NCI-H1694 treated with DMSO at 0.1 percent for 48 hours (cell line): Measurements from ENCODE around the gene MLH1.

Experiments used
- DNase-seq: peaks from one replicate; lab custom pipeline; 2025; lab: John Stamatoyannopoulos, UW

Gene MLH1

DNA sequence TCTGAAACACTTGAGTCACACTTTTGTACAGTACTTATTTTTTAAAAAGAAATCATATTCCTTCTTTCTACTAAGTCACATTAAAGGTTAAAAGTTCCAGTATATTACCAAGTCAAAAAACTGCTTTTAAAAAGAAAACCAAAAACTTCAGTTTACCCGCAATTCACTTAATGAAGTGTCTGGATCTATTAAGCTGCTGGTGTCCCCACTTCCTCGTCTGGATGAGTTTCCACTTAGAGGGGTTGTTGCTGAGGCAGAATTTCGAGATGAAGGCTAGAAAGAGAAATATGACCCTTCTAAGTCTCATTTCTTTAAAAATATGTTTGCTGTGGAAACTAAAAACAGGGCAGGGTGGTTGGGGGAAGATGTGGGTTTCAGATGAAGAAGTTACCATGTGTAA lies 101.3 kb downstream of the MLH1 start:
- no peak for DNase-seq

DNA sequence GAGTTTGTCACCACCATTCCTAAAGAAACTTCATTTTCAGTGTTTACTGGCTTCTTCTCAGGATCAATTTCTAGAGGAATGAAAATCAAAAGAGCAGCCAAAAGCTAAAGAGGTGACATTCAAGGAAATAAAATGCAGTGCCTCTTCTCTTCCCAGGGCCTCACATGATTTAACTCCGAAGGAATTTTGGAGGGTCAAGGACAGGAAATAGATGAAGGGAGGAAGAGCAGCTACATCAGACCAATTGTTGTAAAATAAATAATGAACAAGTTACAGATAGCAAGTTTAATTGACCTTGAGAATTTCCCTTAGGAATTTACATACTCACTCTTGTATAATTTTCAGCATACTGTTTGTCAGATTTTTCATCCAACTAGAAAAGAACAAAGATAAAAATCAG lies 103.0 kb downstream of the MLH1 start:
- DNase-seq = no peak

GRCh38 chr3:37096975-37097374 lies 103.7 kb downstream of the MLH1 start:
- DNase-seq = no peak

DNA sequence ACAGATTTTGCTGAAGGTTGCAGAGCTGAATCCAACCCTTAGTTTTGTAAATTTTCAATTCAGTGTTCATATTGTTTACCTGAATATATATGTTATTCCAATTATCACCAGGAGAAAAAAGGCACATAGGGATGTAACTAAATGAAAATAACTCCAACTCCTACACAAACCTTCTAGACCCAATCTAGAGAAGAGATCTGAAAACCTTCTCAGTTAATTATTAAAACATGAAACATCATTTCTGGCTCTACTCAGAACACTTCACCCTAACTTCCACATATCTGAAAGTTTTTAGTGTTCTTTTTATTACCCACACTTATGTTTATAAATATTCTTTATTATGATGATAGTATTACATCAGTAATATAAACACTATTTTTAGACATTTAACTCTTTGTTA lies 104.5 kb downstream of the MLH1 start:
- DNase-seq = no peak

GRCh38 chr3:37098884-37099283 lies 105.6 kb downstream of the MLH1 start:
- DNase-seq = no peak

DNA sequence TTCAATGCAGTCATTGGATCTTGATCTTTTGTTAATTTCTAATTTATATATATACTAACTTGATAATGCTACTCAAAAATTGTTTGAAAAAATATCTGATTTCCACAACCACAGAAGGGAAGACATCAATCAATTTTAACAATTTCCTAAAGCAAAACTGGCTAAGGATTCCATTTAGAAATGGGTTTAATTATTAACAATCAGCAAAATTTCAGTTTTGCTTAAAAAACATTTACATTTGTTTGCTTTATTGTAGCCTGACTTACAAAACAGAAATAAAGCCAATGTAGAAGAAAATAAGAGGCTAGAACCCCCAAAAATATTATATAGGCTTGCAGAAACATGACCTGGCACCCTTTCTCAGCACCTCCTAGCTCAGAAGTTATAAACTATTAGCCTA lies 106.2 kb downstream of the MLH1 start:
- no peak for DNase-seq

GRCh38 chr3:37100411-37100810 lies 107.1 kb downstream of the MLH1 start:
- no peak for DNase-seq
